K562 (cell line): Measurements from ENCODE around the gene B4GALT4. TPM values are rescaled to one million over a fixed set of nuclear protein-coding genes. Genes with fewer than 3 reads are reported as not detected.
A peak's percentile ranks its signal among the peaks of the same experiment; 100 is the strongest.

Experiments used
- BRF2 ChIP-seq: IDR thresholded peaks from 3 replicates; pipeline ENCODE4 v1.6.1; 2011; ENCODE audit warnings: borderline replicate concordance, mild to moderate bottlenecking; ENCODE audit not compliant: insufficient read length, insufficient read depth
- CBFA2T2 ChIP-seq: fragments of 450-650 bp; conservative IDR thresholded peaks from 2 replicates; pipeline ENCODE4 v1.6.1; 2017; ENCODE audit warnings: mild to moderate bottlenecking
- CHD4 ChIP-seq: fragments of 200-600 bp; sonication (generic); IDR thresholded peaks from 3 replicates; pipeline ENCODE4 v1.6.1; 2012; ENCODE audit warnings: low read depth, mild to moderate bottlenecking, mixed read lengths, low read length, inconsistent platforms; ENCODE audit not compliant: insufficient read depth, insufficient replicate concordance, poor library complexity, severe bottlenecking
- DEAF1 ChIP-seq: fragments of 450-650 bp; formaldehyde crosslinking; IDR thresholded peaks from 2 replicates; pipeline ENCODE4 v1.4.0; 2020; ENCODE audit warnings: mild to moderate bottlenecking, moderate library complexity
- DMBX1 ChIP-seq: fragments of 250-450 bp; sonication (Bioruptor Pico); IDR thresholded peaks from 2 replicates; pipeline ENCODE4 v1.8.0; 2022; ENCODE audit warnings: inconsistent platforms, mild to moderate bottlenecking, moderate library complexity, borderline replicate concordance
- DPF2 ChIP-seq: fragments of 450-650 bp; IDR thresholded peaks from 2 replicates; pipeline ENCODE4 v1.6.1; 2016
- EHMT2 ChIP-seq: fragments of 450-650 bp; IDR thresholded peaks from 2 replicates; pipeline ENCODE4 v1.6.1; 2018; ENCODE audit warnings: antibody characterized with exemption
- ERF ChIP-seq: fragments of 450-650 bp; formaldehyde crosslinking; IDR thresholded peaks from 2 replicates; pipeline ENCODE4 v1.4.0; 2020; ENCODE audit warnings: mild to moderate bottlenecking, mixed read lengths
- ETV5 ChIP-seq: sonication (generic); formaldehyde crosslinking; IDR thresholded peaks from 2 replicates; pipeline ENCODE4 v1.4.0; 2020; ENCODE audit warnings: low read depth, mild to moderate bottlenecking, missing genetic modification reagents
- FOXK1 ChIP-seq: sonication (generic); formaldehyde crosslinking; IDR thresholded peaks from 2 replicates; pipeline ENCODE4 v1.8.0; 2022; ENCODE audit warnings: missing genetic modification reagents, mild to moderate bottlenecking, borderline replicate concordance
- HMG20B ChIP-seq: fragments of 250-450 bp; sonication (Bioruptor Pico); IDR thresholded peaks from 2 replicates; pipeline ENCODE4 v1.5.0; 2021; ENCODE audit warnings: mild to moderate bottlenecking
- MEIS2 ChIP-seq: fragments of 450-650 bp; IDR thresholded peaks from 2 replicates; pipeline ENCODE4 v1.6.1; 2014; ENCODE audit warnings: mild to moderate bottlenecking; ENCODE audit not compliant: partially characterized antibody
- NR1H2 ChIP-seq: sonication (generic); formaldehyde crosslinking; IDR thresholded peaks from 2 replicates; pipeline ENCODE4 v1.4.0; 2020; ENCODE audit warnings: mild to moderate bottlenecking, missing genetic modification reagents
- RBM15 ChIP-seq: fragments of 200-400 bp; formaldehyde crosslinking; IDR thresholded peaks from 2 replicates; pipeline ENCODE4 v1.6.1; 2018; ENCODE audit warnings: mild to moderate bottlenecking, low read length, moderate library complexity; ENCODE audit not compliant: insufficient read depth
- RBM22 ChIP-seq: fragments of 200-400 bp; formaldehyde crosslinking; IDR thresholded peaks from 2 replicates; pipeline ENCODE4 v1.6.1; 2018; ENCODE audit warnings: low read length, low read depth; ENCODE audit not compliant: poor library complexity, severe bottlenecking
- SIN3B ChIP-seq: fragments of 450-650 bp; IDR thresholded peaks from 2 replicates; pipeline ENCODE4 v1.6.1; 2017; ENCODE audit warnings: low read depth, mild to moderate bottlenecking, moderate library complexity
- SRSF3 ChIP-seq: fragments of 200-400 bp; formaldehyde crosslinking; IDR thresholded peaks from 2 replicates; pipeline ENCODE4 v1.6.1; 2016; ENCODE audit warnings: mild to moderate bottlenecking, low read length, moderate library complexity; ENCODE audit not compliant: insufficient read depth
- TARDBP ChIP-seq: fragments of 450-650 bp; IDR thresholded peaks from 2 replicates; pipeline ENCODE4 v1.6.1; 2016
- TSC22D4 ChIP-seq: fragments of 450-650 bp; IDR thresholded peaks from 2 replicates; pipeline ENCODE4 v1.6.1; 2016; ENCODE audit warnings: missing genetic modification characterization, missing biosample characterization, control low read depth
- YY1 ChIP-seq, 3 experiments: IDR thresholded peaks; 2 replicates each; pipeline ENCODE4 v1.6.1; 2011; ENCODE audit warnings: low read length in 2 of 3, mild to moderate bottlenecking in 2 of 3, moderate library complexity in 2 of 3, borderline replicate concordance in 1 of 3, control low read depth in 1 of 3, low read depth in 1 of 3; ENCODE audit not compliant: insufficient read depth in 3 of 3, insufficient replicate concordance in 2 of 3, control insufficient read depth in 1 of 3, insufficient read length in 1 of 3; ENCODE audit errors: extremely low read depth in 1 of 3
- ZBTB17 ChIP-seq: fragments of 450-650 bp; formaldehyde crosslinking; IDR thresholded peaks from 2 replicates; pipeline ENCODE4 v1.4.0; 2020; ENCODE audit warnings: mild to moderate bottlenecking
- ZNF24 ChIP-seq: fragments of 450-650 bp; IDR thresholded peaks from 2 replicates; pipeline ENCODE4 v1.6.1; 2016
- ZNF449 ChIP-seq: fragments of 250-450 bp; sonication (Bioruptor Pico); IDR thresholded peaks from 2 replicates; pipeline ENCODE4 v1.8.0; 2022; ENCODE audit warnings: moderate library complexity, mild to moderate bottlenecking, inconsistent platforms
- ZNF695 ChIP-seq: fragments of 450-650 bp; formaldehyde crosslinking; IDR thresholded peaks from 2 replicates; pipeline ENCODE4 v1.4.0; 2020; ENCODE audit warnings: mild to moderate bottlenecking, moderate library complexity
- polyA plus RNA-seq, 8 experiments: library from polyadenylated mRNA; depleted of rRNA in 4 of 8; stranded (reverse) in 5 of 8; unstranded in 3 of 8; fragments of >200 nt; fragmentation: Nextera tagmentation in 2 of 8; fragmentation: Illumina TruSeq in 1 of 8; extraction: Ambion mirVana in 2 of 8; extraction: Trizol in 1 of 8; gene quantifications; 2 replicates each; pipeline versions ENCODE4 v1.2.1 to v1.2.3, GENCODE V29; 2011 to 2014; ENCODE audit warnings: inconsistent platforms in 1 of 8, missing spikeins in 1 of 8
- total RNA-seq, 7 experiments: library from RNA; depleted of rRNA in 6 of 7; stranded (reverse); fragments of >200 nt in 6 of 7; fragmentation: Illumina TruSeq in 2 of 7; extraction: Trizol in 2 of 7; gene quantifications; 2 replicates each; pipeline versions ENCODE4 v1.2.1 to v1.2.3, GENCODE V29; 2011 to 2021; ENCODE audit warnings: low replicate concordance in 1 of 7

B4GALT4 gene
- total and polyA plus RNA-seq, 9 of the 15 experiments (the other 6 are each of a cell fraction or from before 2014, with no cell fraction given) = 8.2 to 17.8 (median 12.2) TPM

DNA sequence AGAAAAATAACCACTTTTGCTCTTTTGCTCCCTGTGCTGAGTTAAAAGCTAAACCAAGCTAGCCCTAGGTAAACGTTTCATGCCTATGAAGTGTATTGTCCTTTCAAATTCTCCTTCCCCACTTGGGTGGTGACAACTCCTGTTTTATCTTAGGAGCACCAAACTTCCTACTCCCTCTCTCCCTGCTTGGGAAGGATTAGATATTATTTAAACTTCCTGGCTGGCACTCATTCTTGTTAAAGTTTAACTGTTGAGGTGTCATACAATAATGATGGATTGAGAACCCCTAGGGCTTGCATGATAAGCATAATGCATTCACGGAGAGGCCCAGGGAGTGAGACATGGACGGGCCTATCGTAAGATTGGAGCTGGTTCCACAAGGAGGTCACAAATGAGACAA is 29.5 kb downstream of the B4GALT4 start (continued):
- TF ChIP-seq BRF2 (no peak), ZNF24 (0 out of 2 replicates have a peak, but pooled peaks have one; percentile 22), HMG20B (no peak), SIN3B (no peak), DMBX1 (no peak), MEIS2 (peak; percentile 94), ZBTB17 (CRISPR knock-in tag) (no peak), SRSF3 (no peak), CHD4 (no peak), FOXK1 (no peak), TSC22D4 (tag) (no peak), RBM22 (no peak), ETV5 (CRISPR knock-in tag) (peak; percentile 47; the same call in 1 of the 2 replicates), DPF2 (peak; percentile 61), ZNF449 (CRISPR knock-in tag) (no peak), DEAF1 (CRISPR knock-in tag) (no peak), RBM15 (no peak), EHMT2 (no peak), ZNF695 (CRISPR knock-in tag) (no peak), NR1H2 (CRISPR knock-in tag) (no peak), ERF (no peak), TARDBP (no peak), YY1 (IDR thresholded peaks at IDR 0.05; ENCODE audit: borderline replicate concordance in 1 of 3, control insufficient read depth in 1 of 3, extremely low read depth in 1 of 3, insufficient read depth in 3 of 3, insufficient read length in 1 of 3, insufficient replicate concordance in 2 of 3, low read depth in 1 of 3, low read length in 2 of 3) (no peak), CBFA2T2 (peak; percentile 74)
